SK-N-SH (cell line): ENCODE data around the gene B3GNT5. TPM values are rescaled to one million over a fixed set of nuclear protein-coding genes. Genes with fewer than 3 reads are reported as not detected.

Source experiments
- CTCF ChIA-PET: fragments of 300-600, 350-600 bp; formaldehyde crosslinking; extraction: SDS; loops from one replicate; lab custom pipeline; 2021; lab: Yijun Ruan, JAX
- POLR2A ChIA-PET: fragments of 350-600 bp; sonication (Branson Sonifier 250); formaldehyde crosslinking; extraction: SDS; loops from one replicate; lab custom pipeline; 2020; ENCODE audit warnings: antibody characterized with exemption, inconsistent platforms; lab: Yijun Ruan, JAX
- DNase-seq: peaks from one replicate; pipeline ENCODE4 v3.0.0; 2012
- H2AFZ ChIP-seq: fragments of 200-600 bp; sonication (generic); 2 replicates; pipeline ENCODE4 v1.8.1; 2016; ENCODE audit warnings: antibody characterized with exemption, mild to moderate bottlenecking, low read depth
- H3F3A ChIP-seq: fragments of 200-600 bp; sonication (generic); replicated peaks from 2 replicates; pipeline ENCODE3; 2016; ENCODE audit warnings: antibody characterized with exemption, mild to moderate bottlenecking; ENCODE audit not compliant: insufficient read depth
- H3K27ac ChIP-seq, 2 experiments: fragments of 200-500 bp in 1 of 2; fragments of 200-600 bp in 1 of 2; sonication (Bioruptor generic) in 1 of 2; sonication (generic), shearing (Covaris generic) in 1 of 2; 2 replicates each; pipeline versions ENCODE4 v1.5.1 to v1.6.1; 2014 to 2016; ENCODE audit warnings: low read depth in 2 of 2, inconsistent platforms in 1 of 2, low read length in 1 of 2, mild to moderate bottlenecking in 1 of 2, mixed read lengths in 1 of 2
- H3K27me3 ChIP-seq: fragments of 200-600 bp; sonication (generic), shearing (Covaris generic); 2 replicates; pipeline ENCODE4 v1.6.1; 2016; ENCODE audit warnings: mixed run types; ENCODE audit not compliant: insufficient read depth
- H3K36me3 ChIP-seq, 2 experiments: fragments of 200-500 bp in 1 of 2; fragments of 200-600 bp in 1 of 2; sonication (Bioruptor generic) in 1 of 2; sonication (generic) in 1 of 2; replicated peaks in 1 of 2; 2 replicates each; pipeline versions ENCODE3 to v1.5.1; 2014 to 2016; ENCODE audit warnings: low read length in 1 of 2, mild to moderate bottlenecking in 1 of 2; ENCODE audit not compliant: insufficient read depth in 2 of 2, control insufficient read depth in 1 of 2
- H3K4me1 ChIP-seq, 2 experiments: fragments of 200-500 bp in 1 of 2; fragments of 200-600 bp in 1 of 2; sonication (Bioruptor generic) in 1 of 2; sonication (generic), shearing (Covaris generic) in 1 of 2; 2 replicates each; pipeline versions ENCODE4 v1.5.1 to v1.6.1; 2014 to 2016; ENCODE audit warnings: low read depth in 1 of 2, low read length in 1 of 2, mixed run types in 1 of 2; ENCODE audit not compliant: insufficient read depth in 2 of 2, control insufficient read depth in 1 of 2
- H3K4me2 ChIP-seq: fragments of 200-600 bp; sonication (generic), shearing (Covaris generic); 2 replicates; pipeline ENCODE4 v1.6.1; 2017; ENCODE audit warnings: mixed run types
- H3K4me3 ChIP-seq, 2 experiments: fragments of 200-500 bp in 1 of 2; fragments of 200-600 bp in 1 of 2; sonication (Bioruptor generic) in 1 of 2; sonication (generic), shearing (Covaris generic) in 1 of 2; 2 replicates each; pipeline versions ENCODE4 v1.5.1 to v1.8.1; 2014 to 2016; ENCODE audit warnings: low read depth in 2 of 2, inconsistent platforms in 1 of 2, low read length in 1 of 2, mild to moderate bottlenecking in 1 of 2, mixed read lengths in 1 of 2, moderate library complexity in 1 of 2
- H3K79me2 ChIP-seq: fragments of 200-600 bp; sonication (generic); 2 replicates; pipeline ENCODE4 v1.8.1; 2017; ENCODE audit warnings: mild to moderate bottlenecking; ENCODE audit not compliant: insufficient read depth
- H3K9ac ChIP-seq: fragments of 200-600 bp; sonication (generic); 2 replicates; pipeline ENCODE4 v1.6.1; 2017; ENCODE audit warnings: mixed run types
- H3K9me2 ChIP-seq: fragments of 200-600 bp; sonication (generic); 2 replicates; pipeline ENCODE4 v1.6.1; 2017; ENCODE audit warnings: mixed run types
- H3K9me3 ChIP-seq: fragments of 200-600 bp; sonication (generic); 2 replicates; pipeline ENCODE4 v1.6.1; 2017; ENCODE audit warnings: mixed run types, mild to moderate bottlenecking, moderate library complexity
- H4K20me1 ChIP-seq: fragments of 200-600 bp; sonication (generic); 2 replicates; pipeline ENCODE4 v1.6.1; 2017; ENCODE audit warnings: mild to moderate bottlenecking, mixed run types; ENCODE audit not compliant: insufficient read depth
- EZH2phosphoT487 ChIP-seq: fragments of 200-600 bp; sonication (generic); IDR thresholded peaks from 2 replicates; pipeline ENCODE4 v1.6.1; 2017; ENCODE audit warnings: low read depth, mixed run types, mild to moderate bottlenecking, antibody characterized with exemption, moderate library complexity, borderline replicate concordance
- FOXJ3 ChIP-seq: sonication (generic); formaldehyde crosslinking; IDR thresholded peaks from 2 replicates; pipeline ENCODE4 v1.5.1; 2020; ENCODE audit warnings: mild to moderate bottlenecking, missing genetic modification reagents
- FOXM1 ChIP-seq: IDR thresholded peaks from 2 replicates; pipeline ENCODE4 v1.4.0; 2012; ENCODE audit warnings: low read depth, mild to moderate bottlenecking
- GATA2 ChIP-seq: sonication (generic); formaldehyde crosslinking; IDR thresholded peaks from 2 replicates; pipeline ENCODE4 v1.5.0; 2020; ENCODE audit warnings: mild to moderate bottlenecking, missing genetic modification reagents
- JUND ChIP-seq: IDR thresholded peaks from 2 replicates; pipeline ENCODE4 v1.4.0; 2012
- MXI1 ChIP-seq: IDR thresholded peaks from 2 replicates; pipeline ENCODE4 v1.6.1; 2012; ENCODE audit warnings: mild to moderate bottlenecking, low read depth, low read length, improper control_type of control experiment
- POLR2AphosphoS5 ChIP-seq: IDR thresholded peaks from 2 replicates; pipeline ENCODE4 v1.6.1; 2012; ENCODE audit warnings: low read depth, low read length
- RXRA ChIP-seq: IDR thresholded peaks from 2 replicates; pipeline ENCODE4 v1.4.0; 2012; ENCODE audit warnings: low read depth, mild to moderate bottlenecking, borderline replicate concordance
- SIN3A ChIP-seq: IDR thresholded peaks from 2 replicates; pipeline ENCODE4 v1.6.1; 2012; ENCODE audit warnings: low read depth, mild to moderate bottlenecking, low read length, moderate library complexity, borderline replicate concordance
- TAF1 ChIP-seq: IDR thresholded peaks from 2 replicates; pipeline ENCODE4 v1.6.1; 2012; ENCODE audit warnings: low read depth, mild to moderate bottlenecking, low read length, moderate library complexity, borderline replicate concordance
- TCF12 ChIP-seq: IDR thresholded peaks from 2 replicates; pipeline ENCODE4 v1.4.0; 2012
- TEAD4 ChIP-seq: IDR thresholded peaks from 2 replicates; pipeline ENCODE4 v1.4.0; 2012; ENCODE audit warnings: mild to moderate bottlenecking, borderline replicate concordance; ENCODE audit not compliant: insufficient read depth
- WGBS: methylation state at CpG from one replicate; pipeline ENCODE4 v1.1.6; 2017; ENCODE audit warnings: low lambda C conversion rate; 5-methylcytosine and 5-hydroxymethylcytosine counted together
- polyA plus RNA-seq, 3 experiments: library from polyadenylated mRNA; depleted of rRNA; stranded (reverse); fragments of >200 nt; gene quantifications; 2 replicates each; pipeline ENCODE4 v1.2.3, GENCODE V29; 2012
- TF ChIP-seq, protein P1 (sequence below): IDR thresholded peaks from 2 replicates; pipeline ENCODE4 v1.6.1; 2012; ENCODE audit warnings: mild to moderate bottlenecking, low read depth, low read length, moderate library complexity
- TF ChIP-seq, protein P2 (sequence below): fragments of 150-350 bp; IDR thresholded peaks from 2 replicates; pipeline ENCODE4 v1.6.1; 2017; ENCODE audit warnings: antibody characterized with exemption, low read length, low read depth, borderline replicate concordance

Gene B3GNT5
- polyA plus RNA-seq, 1 of the 3 experiments (the other 2 are of a cell fraction), result 4.7 TPM

DNA sequence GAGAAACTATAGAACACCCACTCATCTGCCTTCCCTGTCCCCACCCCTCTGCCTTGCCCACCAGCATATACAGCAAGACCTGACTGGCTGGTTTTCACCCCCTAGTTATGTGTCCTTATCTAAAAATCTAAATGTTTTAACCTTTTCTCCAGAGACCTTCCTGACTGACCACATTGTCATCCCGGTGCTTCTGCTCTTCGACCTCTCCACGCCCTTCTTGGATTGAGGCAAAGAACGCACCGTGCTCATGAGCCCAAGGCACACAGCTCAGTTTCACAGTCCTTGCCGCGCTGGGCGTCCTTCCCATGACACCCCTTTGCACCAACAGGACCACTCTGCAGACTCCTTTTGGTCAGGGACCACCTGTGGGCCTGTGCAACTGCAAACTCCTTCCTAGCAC is 62.7 kb downstream of the B3GNT5 start:
- H3K9ac ChIP-seq, result no peak overlapping the region
- H3K9me2 ChIP-seq, result no peaks in the 10 kb centered on the region
- H3K27ac ChIP-seq, result no peak overlapping the region
- H3K4me2 ChIP-seq, result no peak overlapping the region
- H2AFZ ChIP-seq, result no peak overlapping the region
- H3K27me3 ChIP-seq, result no peaks in the 10 kb centered on the region
- POLR2A ChIA-PET, result no interaction called here
- no peaks in the 10 kb centered on the region for H3F3A ChIP-seq
- WGBS, result 96% methylated on average over 8 of the region's 8 CpGs
- no peaks in the 10 kb centered on the region for H3K79me2 ChIP-seq
- H3K4me1 ChIP-seq, result no peaks in the 10 kb centered on the region
- H4K20me1 ChIP-seq, result no peaks in the 10 kb centered on the region
- H3K36me3 ChIP-seq, result no peaks in the 10 kb centered on the region
- DNase-seq, result no peak
- TF ChIP-seq SIN3A, result no peak
- no peak for TF ChIP-seq RXRA
- TF ChIP-seq GATA2, result no peak
- CTCF ChIA-PET, result interaction anchor here (0.6 kb wide), 1 partner anchor 25 kb away, joined by 3 read pairs; no protein-coding TSS in a partner anchor
- no peak overlapping the region for H3K4me3 ChIP-seq
- H3K9me3 ChIP-seq, result no peaks in the 10 kb centered on the region

DNA sequence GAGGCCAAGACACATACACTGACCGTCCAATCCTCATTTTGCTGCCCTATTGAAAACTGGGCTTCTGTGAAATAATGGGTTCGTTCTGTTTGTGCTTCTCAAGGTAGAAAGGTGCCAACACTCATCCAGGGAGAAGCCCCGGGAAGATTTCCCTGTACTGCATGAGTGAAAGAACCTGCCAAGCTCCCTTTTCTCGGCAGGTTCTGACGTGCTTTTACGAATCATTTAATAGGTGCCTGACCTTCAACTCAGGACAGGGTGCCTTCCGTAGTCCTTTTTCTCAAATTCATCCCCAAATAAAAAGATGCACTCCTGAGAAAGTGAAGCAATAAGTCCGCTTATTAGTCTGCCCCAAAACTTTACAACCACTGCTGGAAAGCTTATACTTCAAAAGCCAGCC is 64.2 kb downstream of the B3GNT5 start:
- H4K20me1 ChIP-seq, result no peaks in the 10 kb centered on the region
- H3K36me3 ChIP-seq, result no peaks in the 10 kb centered on the region
- no peaks in the 10 kb centered on the region for H3K4me1 ChIP-seq
- no peak overlapping the region for H2AFZ ChIP-seq
- TF ChIP-seq EZH2phosphoT487 (no peak), FOXM1 (no peak), TEAD4 (no peak), TCF12 (no peak), FOXJ3 (no peak), MXI1 (no peak), TAF1 (no peak), POLR2AphosphoS5 (no peak), RXRA (no peak), JUND (no peak)
- TF ChIP-seq, protein P1, sequence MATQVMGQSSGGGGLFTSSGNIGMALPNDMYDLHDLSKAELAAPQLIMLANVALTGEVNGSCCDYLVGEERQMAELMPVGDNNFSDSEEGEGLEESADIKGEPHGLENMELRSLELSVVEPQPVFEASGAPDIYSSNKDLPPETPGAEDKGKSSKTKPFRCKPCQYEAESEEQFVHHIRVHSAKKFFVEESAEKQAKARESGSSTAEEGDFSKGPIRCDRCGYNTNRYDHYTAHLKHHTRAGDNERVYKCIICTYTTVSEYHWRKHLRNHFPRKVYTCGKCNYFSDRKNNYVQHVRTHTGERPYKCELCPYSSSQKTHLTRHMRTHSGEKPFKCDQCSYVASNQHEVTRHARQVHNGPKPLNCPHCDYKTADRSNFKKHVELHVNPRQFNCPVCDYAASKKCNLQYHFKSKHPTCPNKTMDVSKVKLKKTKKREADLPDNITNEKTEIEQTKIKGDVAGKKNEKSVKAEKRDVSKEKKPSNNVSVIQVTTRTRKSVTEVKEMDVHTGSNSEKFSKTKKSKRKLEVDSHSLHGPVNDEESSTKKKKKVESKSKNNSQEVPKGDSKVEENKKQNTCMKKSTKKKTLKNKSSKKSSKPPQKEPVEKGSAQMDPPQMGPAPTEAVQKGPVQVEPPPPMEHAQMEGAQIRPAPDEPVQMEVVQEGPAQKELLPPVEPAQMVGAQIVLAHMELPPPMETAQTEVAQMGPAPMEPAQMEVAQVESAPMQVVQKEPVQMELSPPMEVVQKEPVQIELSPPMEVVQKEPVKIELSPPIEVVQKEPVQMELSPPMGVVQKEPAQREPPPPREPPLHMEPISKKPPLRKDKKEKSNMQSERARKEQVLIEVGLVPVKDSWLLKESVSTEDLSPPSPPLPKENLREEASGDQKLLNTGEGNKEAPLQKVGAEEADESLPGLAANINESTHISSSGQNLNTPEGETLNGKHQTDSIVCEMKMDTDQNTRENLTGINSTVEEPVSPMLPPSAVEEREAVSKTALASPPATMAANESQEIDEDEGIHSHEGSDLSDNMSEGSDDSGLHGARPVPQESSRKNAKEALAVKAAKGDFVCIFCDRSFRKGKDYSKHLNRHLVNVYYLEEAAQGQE, result no peak
- TF ChIP-seq, protein P2, sequence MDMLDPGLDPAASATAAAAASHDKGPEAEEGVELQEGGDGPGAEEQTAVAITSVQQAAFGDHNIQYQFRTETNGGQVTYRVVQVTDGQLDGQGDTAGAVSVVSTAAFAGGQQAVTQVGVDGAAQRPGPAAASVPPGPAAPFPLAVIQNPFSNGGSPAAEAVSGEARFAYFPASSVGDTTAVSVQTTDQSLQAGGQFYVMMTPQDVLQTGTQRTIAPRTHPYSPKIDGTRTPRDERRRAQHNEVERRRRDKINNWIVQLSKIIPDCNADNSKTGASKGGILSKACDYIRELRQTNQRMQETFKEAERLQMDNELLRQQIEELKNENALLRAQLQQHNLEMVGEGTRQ, result no peak
- no peak overlapping the region for H3K4me2 ChIP-seq
- no peaks in the 10 kb centered on the region for H3K79me2 ChIP-seq
- no peaks in the 10 kb centered on the region for H3K9me2 ChIP-seq
- ChIA-PET POLR2A (no interaction called here), CTCF (interaction anchor here (1.0 kb wide), 1 partner anchor 73 kb away, joined by 3 read pairs; no protein-coding TSS in a partner anchor)
- no peaks in the 10 kb centered on the region for H3F3A ChIP-seq
- no peak overlapping the region for H3K4me3 ChIP-seq
- H3K9me3 ChIP-seq, result no peaks in the 10 kb centered on the region
- no peaks in the 10 kb centered on the region for H3K27me3 ChIP-seq
- no peak overlapping the region for H3K9ac ChIP-seq
- no peak for DNase-seq
- no peak overlapping the region for H3K27ac ChIP-seq
- WGBS, result 90% methylated on average over 8 of the region's 8 CpGs
